Naive thymus-derived CD8-positive, alpha-beta T cell (primary cell): ENCODE data around the gene FGF22. TPM values are rescaled to one million over a fixed set of nuclear protein-coding genes. Genes with fewer than 3 reads are reported as not detected.
A peak's percentile ranks its signal among the peaks of the same experiment; 100 is the strongest.

Experiments used
- ATAC-seq, 2 donors: fragments of 150-1000 bp; cut with Tn5 transposase in 1 of 2; sonication (Bioruptor Pico), chemical (Tn5 transposase) in 1 of 2; 1 replicate in 1 of 2; 2 replicates in 1 of 2; pipeline ENCODE4 v1.10.0; 2021; ENCODE audit warnings: mild to moderate bottlenecking in 2 of 2, moderate library complexity in 2 of 2
- POLR2A ChIA-PET: fragments of 350-600 bp; sonication (Branson Sonifier 250); formaldehyde crosslinking; loops from one replicate; lab custom pipeline; 2021; ENCODE audit warnings: antibody characterized with exemption; lab: Charles Lee
- DNase-seq, 10 donors: peaks; one replicate each; pipeline versions ENCODE4 v3.0.0 to v3.0.0-alpha.2; 2020 to 2022
- H3K27ac Mint-ChIP-seq, 10 donors: one replicate each; pipeline ENCODE4 v1.8.0; 2020 to 2022; ENCODE audit warnings: mild to moderate bottlenecking in 10 of 10, mixed read lengths in 10 of 10, moderate library complexity in 4 of 10, inconsistent platforms in 1 of 10
- H3K27me3 Mint-ChIP-seq, 5 donors: one replicate each; pipeline ENCODE4 v1.8.0; 2021 to 2022; ENCODE audit warnings: mixed read lengths in 5 of 5
- H3K36me3 Mint-ChIP-seq, 3 donors: one replicate each; pipeline ENCODE4 v1.8.0; 2020 to 2022; ENCODE audit warnings: mixed read lengths in 3 of 3, mild to moderate bottlenecking in 2 of 3, inconsistent platforms in 1 of 3
- H3K4me1 Mint-ChIP-seq, 4 donors: one replicate each; pipeline ENCODE4 v1.8.0; 2021 to 2022; ENCODE audit warnings: mixed read lengths in 4 of 4
- H3K4me3 Mint-ChIP-seq, 10 donors: one replicate each; pipeline ENCODE4 v1.8.0; 2020 to 2022; ENCODE audit warnings: mild to moderate bottlenecking in 10 of 10, mixed read lengths in 10 of 10, moderate library complexity in 6 of 10, inconsistent platforms in 1 of 10
- H3K9me3 Mint-ChIP-seq, 9 donors: one replicate each; pipeline ENCODE4 v1.8.0; 2020 to 2022; ENCODE audit warnings: mixed read lengths in 9 of 9, mild to moderate bottlenecking in 3 of 9, inconsistent platforms in 1 of 9, moderate library complexity in 1 of 9
- polyA plus RNA-seq, 3 donors: library from polyadenylated mRNA; unstranded; fragments of 300-500 nt; fragmentation: Illumina TruSeq; gene quantifications; one replicate each; pipeline ENCODE4 v1.2.3, GENCODE V29; 2021
- total RNA-seq, 8 experiments: library from RNA in 2 of 8; stranded (reverse) in 2 of 8; gene quantifications; one replicate each; pipeline ENCODE4 v1.2.3 and lab custom pipeline; 2021 to 2026

The FGF22 gene
- total and polyA plus RNA-seq, 5 experiments from 2014 or later = 2.4 to 2.6 TPM; not detected in 3

GRCh38 chr19:609004-609346 is 30.7 kb upstream of the FGF22 start:
- ATAC-seq (no peak), DNase-seq (no peak)
- H3K4me3 Mint-ChIP-seq = no peak overlapping the region
- peaks cover 5 to 18% (median 16%) of the 10 kb centered on the region in 4 donors for H3K4me1 Mint-ChIP-seq
- H3K27ac Mint-ChIP-seq = no peak overlapping the region
- no peaks in the 10 kb centered on the region for H3K9me3 Mint-ChIP-seq
- H3K27me3 Mint-ChIP-seq = peaks cover 0 to 1% (median 0%) of the 10 kb centered on the region in 5 donors
- no peaks in the 10 kb centered on the region for H3K36me3 Mint-ChIP-seq
- POLR2A ChIA-PET = interaction anchor here (1.1 kb wide), 1 partner anchor 54 kb away, joined by 4 read pairs; the partner anchor contains the start of gene RNF126

- Mint-ChIP-seq H3K4me3 (peak overlapping the region; percentile 81 to 99 (median 95)), H3K4me1 (peaks cover 9 to 26% (median 16%) of the 10 kb centered on the region in 4 donors), H3K9me3 (no peaks in the 10 kb centered on the region), H3K36me3 (peaks cover 0 to 5% (median 0%) of the 10 kb centered on the region in 3 donors), H3K27me3 (peaks cover 0 to 1% (median 0%) of the 10 kb centered on the region in 5 donors), H3K27ac (peak overlapping the region; percentile 81 to 99 (median 94))
- ATAC-seq (peak; percentile 53 to 64), DNase-seq (peak in 8 of 10 donors; percentile 18 to 56 (median 43))
- POLR2A ChIA-PET = interaction anchor here (0.6 to 2.5 kb wide), 6 partner anchors 15 to 92 kb away, joined by 3 to 10 read pairs (median 5); partner anchors contain the start of gene RNF126
Observed at GRCh38 chr19:610071-610800, 29.4 kb upstream of the FGF22 start.

GRCh38 chr19:610801-611480 is 28.7 kb upstream of the FGF22 start:
- Mint-ChIP-seq H3K4me1 (peaks cover 11 to 26% (median 19%) of the 10 kb centered on the region in 4 donors), H3K4me3 (peak overlapping the region; percentile 81 to 99 (median 95)), H3K27me3 (peaks cover 0 to 4% (median 0%) of the 10 kb centered on the region in 5 donors), H3K36me3 (peaks cover 0 to 5% (median 2%) of the 10 kb centered on the region in 3 donors), H3K9me3 (no peaks in the 10 kb centered on the region), H3K27ac (peak overlapping the region; percentile 81 to 99 (median 94))
- POLR2A ChIA-PET = interaction anchor here (0.9 to 2.5 kb wide), 4 partner anchors 14 to 52 kb away, joined by 3 to 10 read pairs (median 8); partner anchors contain the start of gene RNF126
- DNase-seq (peak; percentile 41 to 81 (median 57)), ATAC-seq (peak; percentile 70 to 71)

- peak; percentile 6 to 7 for ATAC-seq
- H3K27ac Mint-ChIP-seq = peak overlapping the region in 9 of 10 donors; percentile 86 to 99 (median 94)
- peak overlapping the region; percentile 81 to 99 (median 95) for H3K4me3 Mint-ChIP-seq
- peaks cover 11 to 26% (median 19%) of the 10 kb centered on the region in 4 donors for H3K4me1 Mint-ChIP-seq
- H3K36me3 Mint-ChIP-seq = peaks cover 0 to 5% (median 2%) of the 10 kb centered on the region in 3 donors
- H3K9me3 Mint-ChIP-seq = no peaks in the 10 kb centered on the region
- POLR2A ChIA-PET = interaction anchor here (2.2 to 2.5 kb wide), 2 partner anchors 13 to 49 kb away, joined by 6 to 9 read pairs; no protein-coding TSS in a partner anchor
- H3K27me3 Mint-ChIP-seq = peaks cover 0 to 4% (median 0%) of the 10 kb centered on the region in 5 donors
- peak in 1 of 10 donors; percentile 13 for DNase-seq
Observed at GRCh38 chr19:611481-611868, 28.2 kb upstream of the FGF22 start.

GRCh38 chr19:612941-613340 is 26.7 kb upstream of the FGF22 start:
- Mint-ChIP-seq H3K36me3 (peaks cover 0 to 8% (median 2%) of the 10 kb centered on the region in 3 donors), H3K27ac (no peak overlapping the region), H3K4me3 (peak overlapping the region in 2 of 10 donors; percentile 14 to 33), H3K27me3 (peaks cover 0 to 4% (median 0%) of the 10 kb centered on the region in 5 donors), H3K4me1 (peaks cover 11 to 26% (median 19%) of the 10 kb centered on the region in 4 donors), H3K9me3 (no peaks in the 10 kb centered on the region)
- DNase-seq (no peak), ATAC-seq (no peak)
- POLR2A ChIA-PET = no interaction called here

GRCh38 chr19:613732-614567 is 25.7 kb upstream of the FGF22 start:
- POLR2A ChIA-PET = no interaction called here
- H3K4me3 Mint-ChIP-seq = peak overlapping the region in 2 of 10 donors; percentile 29 to 65
- H3K4me1 Mint-ChIP-seq = peaks cover 11 to 26% (median 18%) of the 10 kb centered on the region in 4 donors
- H3K27ac Mint-ChIP-seq = peak overlapping the region in 1 of 10 donors; percentile 3
- ATAC-seq (no peak), DNase-seq (no peak)
- H3K9me3 Mint-ChIP-seq = no peaks in the 10 kb centered on the region
- peaks cover 0 to 17% (median 7%) of the 10 kb centered on the region in 3 donors for H3K36me3 Mint-ChIP-seq
- H3K27me3 Mint-ChIP-seq = peaks cover 0 to 4% (median 0%) of the 10 kb centered on the region in 5 donors

- peaks cover 9 to 19% (median 13%) of the 10 kb centered on the region in 4 donors for H3K4me1 Mint-ChIP-seq
- H3K36me3 Mint-ChIP-seq = peaks cover 0 to 27% (median 7%) of the 10 kb centered on the region in 3 donors
- no peaks in the 10 kb centered on the region for H3K9me3 Mint-ChIP-seq
- DNase-seq (no peak), ATAC-seq (peak in 1 of 2 donors; percentile 12)
- H3K27ac Mint-ChIP-seq = peak overlapping the region in 2 of 10 donors; percentile 15 to 53
- peaks cover 0 to 4% (median 0%) of the 10 kb centered on the region in 5 donors for H3K27me3 Mint-ChIP-seq
- POLR2A ChIA-PET = interaction anchor here (1.6 kb wide), 1 partner anchor 45 kb away, joined by 4 read pairs; no protein-coding TSS in a partner anchor
- H3K4me3 Mint-ChIP-seq = peak overlapping the region in 8 of 10 donors; percentile 36 to 79 (median 66)
Observed at GRCh38 chr19:615619-616018, 24.1 kb upstream of the FGF22 start.

GRCh38 chr19:616062-616700 is 23.5 kb upstream of the FGF22 start:
- POLR2A ChIA-PET = interaction anchor here (1.6 kb wide), 1 partner anchor 45 kb away, joined by 4 read pairs; no protein-coding TSS in a partner anchor
- Mint-ChIP-seq H3K27ac (no peak overlapping the region), H3K36me3 (peaks cover 0 to 27% (median 7%) of the 10 kb centered on the region in 3 donors), H3K27me3 (peaks cover 0 to 4% (median 0%) of the 10 kb centered on the region in 5 donors), H3K9me3 (no peaks in the 10 kb centered on the region), H3K4me3 (no peak overlapping the region), H3K4me1 (peaks cover 5 to 14% (median 8%) of the 10 kb centered on the region in 4 donors)
- ATAC-seq (peak in 1 of 2 donors; percentile 6), DNase-seq (no peak)

- no peak for ATAC-seq
- DNase-seq = no peak
- Mint-ChIP-seq H3K9me3 (no peaks in the 10 kb centered on the region), H3K36me3 (peaks cover 0 to 27% (median 7%) of the 10 kb centered on the region in 3 donors), H3K27ac (peak overlapping the region in 1 of 10 donors; percentile 19), H3K4me1 (peaks cover 3 to 8% (median 5%) of the 10 kb centered on the region in 4 donors), H3K4me3 (no peak overlapping the region), H3K27me3 (peaks cover 0 to 4% (median 0%) of the 10 kb centered on the region in 5 donors)
- POLR2A ChIA-PET = interaction anchor here (0.6 to 1.6 kb wide), 2 partner anchors 44 to 247 kb away, joined by 3 to 4 read pairs; no protein-coding TSS in a partner anchor
Observed at GRCh38 chr19:616747-617526, 22.7 kb upstream of the FGF22 start.

- Mint-ChIP-seq H3K9me3 (no peaks in the 10 kb centered on the region), H3K4me1 (peaks cover 3 to 8% (median 5%) of the 10 kb centered on the region in 4 donors), H3K27ac (peak overlapping the region in 2 of 10 donors; percentile 19 to 59), H3K27me3 (peaks cover 0 to 4% (median 0%) of the 10 kb centered on the region in 5 donors), H3K4me3 (no peak overlapping the region), H3K36me3 (peaks cover 0 to 27% (median 7%) of the 10 kb centered on the region in 3 donors)
- POLR2A ChIA-PET = interaction anchor here (0.6 kb wide), 1 partner anchor 246 kb away, joined by 3 read pairs; no protein-coding TSS in a partner anchor
- DNase-seq (no peak), ATAC-seq (no peak)
Observed at GRCh38 chr19:617551-618246, 22.0 kb upstream of the FGF22 start.
